Measurements from ENCODE around the gene CIITA.
"Not testable (repeated sequence)": the region's sequence is repeated elsewhere in the genome, so short reads cannot be mapped to it uniquely, and the experiment has no call there.

Gene CIITA

GRCh38 chr16:10936272-10936984 is 59.4 kb downstream of the CIITA start:
- DNase-seq = no peak

- DNase-seq = no peak
These were observed 60.3 kb downstream of the CIITA start for GRCh38 chr16:10937068-10937859.

GRCh38 chr16:10938321-10938720 is 61.3 kb downstream of the CIITA start:
- DNase-seq = no peak

- DNase-seq = no peak
These were observed 62.0 kb downstream of the CIITA start for GRCh38 chr16:10938796-10939648.

- no peak for DNase-seq
These were observed 62.7 kb downstream of the CIITA start for GRCh38 chr16:10939649-10940234.

- DNase-seq = no peak
These were observed 63.6 kb downstream of the CIITA start for GRCh38 chr16:10940501-10941079.

- no peak for DNase-seq
These were observed 64.3 kb downstream of the CIITA start for GRCh38 chr16:10941127-10941933.

- DNase-seq = not testable (repeated sequence)
These were observed 64.9 kb downstream of the CIITA start for GRCh38 chr16:10941935-10942351.

- DNase-seq = peak; percentile 73
These were observed 65.5 kb downstream of the CIITA start, which contains the start of gene DEXI for GRCh38 chr16:10942352-10943063. Gene DEXI, minus strand, starts transcription at chr16:10942468. Its CDS starts 463 bp downstream, at chr16:10942005.

- DNase-seq = no peak
These were observed 66.0 kb downstream of the CIITA start for GRCh38 chr16:10943064-10943353.

GRCh38 chr16:10944249-10945064 is 67.5 kb downstream of the CIITA start, which contains the start of gene CLEC16A:
Gene CLEC16A, plus strand, starts transcription at chr16:10944564. Its CDS starts 154 bp downstream, at chr16:10944718.
- peak; percentile 82 for DNase-seq

- no peak for DNase-seq
These were observed 68.2 kb downstream of the CIITA start for GRCh38 chr16:10945065-10945787.

- DNase-seq = no peak
These were observed 69.3 kb downstream of the CIITA start for GRCh38 chr16:10946308-10946707.

- DNase-seq = no peak
These were observed 70.3 kb downstream of the CIITA start for GRCh38 chr16:10947211-10947787.

GRCh38 chr16:10949424-10949970 is 72.5 kb downstream of the CIITA start:
- DNase-seq = no peak

- DNase-seq = no peak
These were observed 73.4 kb downstream of the CIITA start for GRCh38 chr16:10950393-10950792.

- DNase-seq = no peak
These were observed 74.0 kb downstream of the CIITA start for GRCh38 chr16:10951026-10951425.

- DNase-seq = no peak
These were observed 77.9 kb downstream of the CIITA start for GRCh38 chr16:10954903-10955302.
